Activated CD4-positive, alpha-beta T cell treated with anti-CD3 and anti-CD28 coated beads, Interleukin-2, amount 50 U/mL, for 24 hours (primary cell): ENCODE results near the gene CORO7.

ENCODE experiments used
- DNase-seq, 2 donors: peaks; one replicate each; pipeline ENCODE4 v3.0.0-alpha.2; 2020; ENCODE audit warnings: low read depth in 1 of 2, low spot score in 1 of 2

CORO7 gene

DNA sequence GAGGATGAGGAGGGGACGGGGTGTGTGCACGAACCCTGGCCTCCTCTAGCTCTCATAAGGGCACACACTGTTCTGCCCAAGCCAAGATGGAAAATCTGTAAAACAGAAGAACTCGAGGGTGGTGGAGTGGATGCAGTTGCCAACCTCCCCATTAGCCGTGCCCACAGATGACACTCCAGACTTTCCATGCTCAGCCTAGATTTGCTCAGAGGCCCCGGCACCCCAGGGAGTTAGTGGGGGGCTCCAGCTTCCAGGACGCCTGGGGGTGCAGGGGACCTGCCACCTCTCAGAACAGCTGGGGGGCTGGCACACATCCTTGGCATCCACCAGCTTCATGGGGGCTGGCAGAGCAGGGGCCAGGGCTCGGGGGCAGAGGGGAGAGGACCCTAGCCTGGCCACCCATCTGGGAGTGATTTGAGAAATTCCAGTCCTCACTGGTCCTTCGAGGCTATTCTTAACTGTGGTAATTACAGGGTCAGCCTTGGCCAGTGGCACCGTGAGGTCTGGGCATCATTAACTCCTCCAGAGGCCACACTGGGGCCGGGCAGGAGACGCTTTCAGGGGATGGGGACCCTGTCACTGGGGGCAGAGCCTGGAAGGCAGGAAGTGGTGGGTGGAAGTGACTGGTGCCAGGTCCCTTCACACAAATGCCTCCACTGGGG, 30.5 kb downstream of the CORO7 start:
- no peak for DNase-seq

- no peak for DNase-seq
Measured at GRCh38 chr16:4385066-4385788, 31.2 kb downstream of the CORO7 start.

- DNase-seq: no peak
Measured at GRCh38 chr16:4384509-4384942, 31.9 kb downstream of the CORO7 start.

DNA sequence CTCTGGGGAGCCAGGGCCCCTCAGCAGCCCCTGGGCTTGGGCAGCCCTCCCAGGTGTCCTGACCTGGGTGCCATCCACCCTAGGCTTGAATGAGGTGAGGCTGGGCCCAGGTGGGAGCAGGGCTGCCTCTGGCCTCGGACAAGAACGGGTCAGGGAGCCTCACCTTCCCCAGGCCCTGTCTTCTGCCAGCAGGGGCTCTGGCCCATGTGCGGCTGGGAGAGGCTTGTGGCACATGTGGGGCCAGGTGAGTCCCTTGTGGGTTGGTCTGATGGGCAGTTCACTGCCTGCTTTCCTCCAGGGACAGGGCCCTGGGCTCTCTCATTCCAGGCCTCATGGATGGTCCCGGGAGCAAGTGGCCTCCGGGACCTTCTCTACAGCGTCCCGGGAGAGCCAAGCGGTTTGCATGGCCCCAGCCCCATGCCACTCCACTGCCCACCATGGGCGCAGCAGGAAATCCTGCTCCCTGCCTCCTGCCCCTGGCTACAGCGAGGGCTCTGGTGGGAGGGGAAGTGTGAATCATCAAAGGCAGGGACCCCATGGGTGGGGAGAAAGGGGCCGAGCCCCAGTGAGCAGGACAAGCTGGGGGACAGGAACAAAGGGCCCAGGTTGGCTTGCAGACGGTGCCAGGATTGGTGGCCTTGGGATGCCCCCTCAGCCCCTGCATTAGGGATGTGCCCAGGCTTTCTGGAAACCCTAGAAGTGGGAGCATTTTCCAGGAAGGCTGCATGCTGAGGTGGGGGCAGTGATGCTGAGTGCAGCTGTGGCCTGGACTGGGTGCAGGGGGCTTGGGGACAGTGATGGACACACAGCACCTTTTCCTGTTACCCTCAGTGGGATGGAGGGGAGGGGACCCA, 32.6 kb downstream of the CORO7 start:
- DNase-seq: no peak

DNA sequence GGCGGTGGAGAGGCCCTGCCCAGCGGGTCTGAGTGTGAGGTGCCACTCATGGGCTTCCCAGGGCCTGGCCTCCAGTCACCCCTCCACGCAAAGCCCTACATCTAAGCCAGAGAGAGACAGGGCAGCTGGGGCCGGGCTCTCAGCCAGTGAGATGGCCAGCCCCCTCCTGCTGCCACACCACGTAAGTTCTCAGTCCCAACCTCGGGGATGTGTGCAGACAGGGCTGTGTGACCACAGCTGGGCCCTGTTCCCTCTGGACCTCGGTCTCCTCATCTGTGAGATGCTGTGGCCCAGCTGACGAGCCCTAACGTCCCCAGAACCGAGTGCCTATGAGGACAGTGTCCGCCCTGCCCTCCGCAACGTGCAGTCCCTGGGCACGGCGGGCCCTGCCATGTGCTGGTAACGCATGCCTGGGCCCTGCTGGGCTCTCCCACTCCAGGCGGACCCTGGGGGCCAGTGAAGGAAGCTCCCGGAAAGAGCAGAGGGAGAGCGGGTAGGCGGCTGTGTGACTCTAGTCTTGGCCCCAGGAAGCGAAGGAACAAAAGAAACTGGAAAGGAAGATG, 33.5 kb downstream of the CORO7 start:
- DNase-seq: no peak

- no peak for DNase-seq
Measured at GRCh38 chr16:4381935-4382794, 34.2 kb downstream of the CORO7 start.

DNA sequence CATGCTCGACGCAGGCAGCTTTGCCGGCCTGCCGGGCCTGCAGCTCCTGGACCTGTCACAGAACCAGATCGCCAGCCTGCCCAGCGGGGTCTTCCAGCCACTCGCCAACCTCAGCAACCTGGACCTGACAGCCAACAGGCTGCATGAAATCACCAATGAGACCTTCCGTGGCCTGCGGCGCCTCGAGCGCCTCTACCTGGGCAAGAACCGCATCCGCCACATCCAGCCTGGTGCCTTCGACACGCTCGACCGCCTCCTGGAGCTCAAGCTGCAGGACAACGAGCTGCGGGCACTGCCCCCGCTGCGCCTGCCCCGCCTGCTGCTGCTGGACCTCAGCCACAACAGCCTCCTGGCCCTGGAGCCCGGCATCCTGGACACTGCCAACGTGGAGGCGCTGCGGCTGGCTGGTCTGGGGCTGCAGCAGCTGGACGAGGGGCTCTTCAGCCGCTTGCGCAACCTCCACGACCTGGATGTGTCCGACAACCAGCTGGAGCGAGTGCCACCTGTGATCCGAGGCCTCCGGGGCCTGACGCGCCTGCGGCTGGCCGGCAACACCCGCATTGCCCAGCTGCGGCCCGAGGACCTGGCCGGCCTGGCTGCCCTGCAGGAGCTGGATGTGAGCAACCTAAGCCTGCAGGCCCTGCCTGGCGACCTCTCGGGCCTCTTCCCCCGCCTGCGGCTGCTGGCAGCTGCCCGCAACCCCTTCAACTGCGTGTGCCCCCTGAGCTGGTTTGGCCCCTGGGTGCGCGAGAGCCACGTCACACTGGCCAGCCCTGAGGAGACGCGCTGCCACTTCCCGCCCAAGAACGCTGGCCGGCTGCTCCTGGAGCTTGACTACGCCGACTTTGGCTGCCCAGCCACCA, 35.1 kb downstream of the CORO7 start:
- no peak for DNase-seq

- DNase-seq: no peak
Measured at GRCh38 chr16:4380119-4381063, 36.0 kb downstream of the CORO7 start.

DNA sequence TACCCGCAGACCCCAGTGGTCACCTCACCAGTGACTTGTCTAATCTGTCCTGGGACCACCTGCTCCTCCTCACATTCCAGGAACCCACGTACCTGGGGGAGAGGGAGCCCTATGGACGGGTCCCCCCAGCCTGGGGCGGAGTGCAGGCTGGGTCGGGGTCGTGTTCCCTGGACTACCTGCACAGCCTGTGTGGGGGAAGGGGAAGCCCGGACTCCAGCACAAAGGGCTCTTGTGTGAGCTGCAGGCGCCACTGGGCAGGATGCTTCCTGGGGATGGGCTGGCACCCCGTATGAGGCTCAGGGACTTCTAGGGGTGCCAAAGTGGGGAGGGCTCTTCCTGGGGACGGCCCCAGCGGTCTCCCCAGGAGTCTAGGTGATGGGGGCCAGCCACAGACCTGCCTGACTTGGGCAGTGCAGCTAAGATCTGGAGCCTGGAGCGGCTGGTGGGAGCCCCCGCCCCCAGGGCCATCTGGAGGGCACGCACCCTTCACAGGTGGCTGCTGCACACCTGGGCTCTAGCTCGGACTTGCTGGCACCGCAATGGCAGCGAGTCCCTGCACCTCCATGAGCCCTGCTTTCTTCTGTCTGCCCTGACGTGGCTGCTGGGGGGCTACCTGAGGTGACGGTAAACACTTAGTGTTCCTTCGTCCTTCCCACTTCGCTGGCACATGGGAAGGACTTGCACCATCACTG, 37.3 kb downstream of the CORO7 start:
- DNase-seq: no peak

DNA sequence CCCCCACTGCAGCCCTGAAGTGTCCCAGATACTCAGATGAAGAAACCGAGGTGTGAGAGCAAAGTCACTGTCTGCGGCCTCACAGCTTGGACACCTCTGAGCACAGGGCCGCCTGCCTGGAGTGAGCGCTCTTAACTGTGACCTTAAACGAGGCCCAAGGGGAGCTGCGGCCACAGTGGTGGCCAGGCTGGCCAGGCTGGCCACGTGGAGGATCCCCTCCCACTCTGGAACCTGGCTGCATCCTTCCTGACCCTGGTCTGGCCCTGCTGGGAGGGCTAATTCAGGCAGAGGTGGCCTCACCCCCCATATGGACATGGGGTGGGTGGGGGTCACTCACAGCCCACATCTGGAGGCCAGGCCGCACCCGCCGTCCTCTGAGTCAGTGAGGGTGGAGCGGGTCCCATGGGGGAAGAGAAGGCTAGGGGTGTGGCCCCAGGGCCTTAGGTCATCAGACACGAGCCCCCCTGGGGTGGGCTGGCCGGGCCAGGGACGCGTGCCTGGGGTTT, 38.2 kb downstream of the CORO7 start:
- no peak for DNase-seq

GRCh38 chr16:4377573-4378154, 38.7 kb downstream of the CORO7 start:
- DNase-seq: no peak

GRCh38 chr16:4376893-4377572, 39.4 kb downstream of the CORO7 start:
- no peak for DNase-seq

GRCh38 chr16:4376126-4376892, 40.1 kb downstream of the CORO7 start:
- DNase-seq: no peak

DNA sequence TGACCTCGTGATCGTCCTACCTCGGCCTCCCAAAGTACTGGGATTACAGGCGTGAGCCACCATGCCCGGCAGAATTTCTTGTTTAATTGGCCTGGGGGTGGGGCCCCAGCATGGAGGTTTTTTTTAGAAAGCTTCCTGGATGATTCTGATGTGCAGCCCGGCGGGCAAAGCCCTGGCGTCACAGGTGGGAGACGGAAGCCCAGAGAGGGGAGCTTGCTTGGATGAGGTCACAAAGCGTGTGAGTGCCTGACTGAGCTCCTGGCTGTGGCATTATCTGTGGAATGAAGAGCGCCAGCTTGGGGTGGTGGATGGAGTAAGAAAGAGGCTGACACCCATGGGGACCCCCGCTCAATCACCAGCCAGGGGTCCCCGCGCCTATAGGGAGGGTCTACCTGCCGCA, 40.7 kb downstream of the CORO7 start:
- DNase-seq: no peak

DNA sequence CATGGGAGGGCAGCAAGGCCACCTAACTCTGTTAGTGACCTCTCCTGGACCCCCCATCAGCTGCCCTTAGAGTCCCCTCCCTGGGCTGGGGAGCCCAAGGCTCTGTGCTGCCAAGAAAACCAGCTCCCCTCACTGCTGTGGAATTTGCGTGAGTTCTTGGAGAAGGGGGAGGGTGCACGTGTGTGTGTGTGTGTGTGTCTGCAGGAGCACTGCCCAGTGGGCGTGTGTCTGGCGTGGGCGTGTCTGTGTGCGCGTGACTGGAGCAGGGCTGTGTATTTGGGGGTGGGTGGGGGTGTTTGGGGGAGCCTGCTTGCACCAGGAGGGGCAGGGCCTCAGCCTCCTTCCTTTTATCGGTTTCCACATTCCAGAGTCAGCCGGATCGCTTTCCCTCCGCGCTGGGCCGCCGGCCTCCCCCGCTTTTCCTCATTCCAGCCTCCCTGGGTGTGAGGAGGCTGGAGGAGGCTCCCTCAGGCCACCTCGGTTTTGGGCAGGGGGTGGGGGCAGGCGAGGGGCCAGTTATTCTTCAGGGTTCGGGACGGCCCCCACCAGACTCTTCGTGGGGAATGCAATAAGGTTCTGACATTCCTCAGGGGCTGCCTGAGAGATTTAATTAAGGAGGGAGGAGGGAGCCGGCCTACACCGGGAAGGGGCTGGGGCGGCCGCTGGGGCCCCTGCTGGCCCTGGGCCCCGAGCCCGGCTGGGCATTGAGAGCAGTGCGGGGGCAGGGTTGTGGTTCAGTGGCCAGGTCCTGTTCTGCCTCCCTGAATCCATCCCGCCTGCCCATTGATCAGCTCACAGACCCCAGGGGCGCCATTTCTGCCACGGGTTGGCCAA, 42.3 kb downstream of the CORO7 start:
- no peak for DNase-seq
